ENCODE results near the gene INO80B.

- TF ChIP-seq POLR2AphosphoS5 (IDR thresholded peaks at IDR 0.05), result no peak
- TF ChIP-seq POLR2A (IDR thresholded peaks at IDR 0.05), result no peak
- TF ChIP-seq CTCF (IDR thresholded peaks at IDR 0.05), result no peak
- no peak for TF ChIP-seq EP300 (IDR thresholded peaks at IDR 0.05)
These were observed 29.9 kb upstream of the INO80B start for GRCh38 chr2:74424995-74425406.
